Keratinocyte (primary cell): ENCODE data around the gene SLC6A3.

ENCODE experiments used
- CTCF ChIP-seq, 3 experiments: IDR thresholded peaks in 1 of 3; conservative IDR thresholded peaks in 1 of 3; optimal IDR thresholded peaks in 1 of 3; 2 replicates in 2 of 3; 3 replicates in 1 of 3; pipeline versions ENCODE3 to v1.5.1; 2011; ENCODE audit warnings: low read length in 3 of 3, mild to moderate bottlenecking in 3 of 3, moderate library complexity in 2 of 3, control low read depth in 1 of 3, inconsistent platforms in 1 of 3; ENCODE audit not compliant: insufficient read depth in 2 of 3; ENCODE audit errors: extremely low read depth in 1 of 3
- EZH2 ChIP-seq: IDR thresholded peaks from one replicate; pipeline ENCODE4 v1.6.1; 2012; ENCODE audit warnings: inconsistent platforms, mild to moderate bottlenecking, low read length, moderate library complexity

- no peak for TF ChIP-seq CTCF (optimal IDR thresholded peaks at IDR 0.05 in 1 of 3, IDR thresholded peaks at IDR 0.05 in 1 of 3, conservative IDR thresholded peaks at IDR 0.05 in 1 of 3; ENCODE audit: extremely low read depth in 1 of 3, insufficient read depth in 2 of 3, low read length in 3 of 3)
- no peak for TF ChIP-seq EZH2
These were observed 44.5 kb upstream of the SLC6A3 start for GRCh38 chr5:1489754-1490153.
